22Rv1 (cell line): ENCODE results near the gene CFLAR.

Experiments
- H3K27ac ChIP-seq: fragments of 450-650 bp; 2 replicates; pipeline ENCODE4 v1.5.1; 2017
- CTCF ChIP-seq: fragments of 450-650 bp; IDR thresholded peaks from 2 replicates; pipeline ENCODE4 v1.5.1; 2017; ENCODE audit warnings: mild to moderate bottlenecking
- ZFX ChIP-seq: fragments of 450-650 bp; IDR thresholded peaks from 2 replicates; pipeline ENCODE4 v1.6.1; 2017; ENCODE audit warnings: antibody characterized with exemption, borderline replicate concordance

CFLAR gene

DNA sequence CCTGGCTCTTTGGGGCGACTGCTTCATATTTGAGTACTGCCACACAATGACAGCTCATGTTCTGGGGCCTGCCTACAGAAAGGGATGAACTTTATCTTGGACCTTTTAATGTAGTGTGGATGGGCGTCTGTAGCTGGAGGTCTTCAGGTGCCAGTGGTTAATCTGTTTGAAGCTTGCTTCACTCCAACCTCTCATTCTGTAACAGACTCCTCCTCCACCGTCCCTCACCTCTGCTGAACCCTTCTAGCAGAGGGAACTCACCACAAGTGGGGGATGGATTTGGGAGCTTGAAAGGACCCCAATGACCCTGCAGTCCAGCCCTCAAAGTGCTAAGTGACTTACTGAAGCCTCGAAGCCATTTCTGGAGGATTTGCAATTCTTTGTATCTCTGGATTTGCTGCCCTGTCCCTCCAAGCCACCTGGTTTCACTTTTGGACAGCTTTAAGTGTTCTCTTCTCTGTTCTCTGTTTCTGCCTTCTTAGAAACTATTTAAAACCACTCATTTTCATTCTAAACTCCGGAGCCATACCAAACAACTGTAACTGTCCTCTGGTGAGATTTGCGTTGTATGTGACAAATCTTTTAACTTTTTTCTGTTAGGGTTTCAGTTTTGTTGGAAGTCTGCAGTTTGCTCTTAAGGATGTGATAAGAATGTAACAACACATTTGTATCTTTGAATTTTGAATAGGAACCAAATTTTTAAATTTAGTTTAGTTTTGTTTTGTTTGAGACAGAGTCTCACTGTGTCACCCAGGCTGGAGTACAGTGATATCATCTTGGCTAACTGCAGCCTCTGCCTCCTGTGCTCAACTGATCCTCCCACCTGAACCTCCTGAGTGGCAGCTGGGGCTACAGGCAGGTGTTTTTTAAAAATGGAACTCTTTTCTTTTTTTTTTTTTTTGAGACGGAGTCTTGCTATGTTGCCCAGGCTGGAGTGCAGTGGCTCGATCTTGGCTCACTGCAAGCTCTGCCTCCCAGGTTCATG, 107.4 kb downstream of the CFLAR start:
- H3K27ac ChIP-seq: no peak overlapping the region
- no peak for TF ChIP-seq CTCF
- no peak for TF ChIP-seq ZFX
